Mucosa of descending colon (tissue), 3 donors: ENCODE measurements around the gene PIGV. TPM values are rescaled to one million over a fixed set of nuclear protein-coding genes. Genes with fewer than 3 reads are reported as not detected.

Experiments
- ATAC-seq: fragments of 200-7000 bp; cut with Tn5 transposase; one replicate; pipeline ENCODE4 v1.9.1; 2020; ENCODE audit warnings: mild to moderate bottlenecking, moderate library complexity
- DNase-seq, 3 donors: peaks; one replicate each; pipeline ENCODE4 v3.0.0-alpha.2; 2020
- H3K36me3 ChIP-seq: fragments of 200-600 bp; one replicate; pipeline ENCODE4 v1.8.0; 2021; ENCODE audit warnings: low read depth, mild to moderate bottlenecking
- H3K4me1 ChIP-seq: fragments of 200-600 bp; one replicate; pipeline ENCODE4 v1.8.0; 2021; ENCODE audit warnings: low read depth, mild to moderate bottlenecking
- H3K4me3 ChIP-seq: fragments of 200-600 bp; one replicate; pipeline ENCODE4 v1.8.0; 2021; ENCODE audit warnings: mild to moderate bottlenecking
- H3K9me3 ChIP-seq: fragments of 200-600 bp; one replicate; pipeline ENCODE4 v1.8.0; 2021; ENCODE audit warnings: mild to moderate bottlenecking
- CTCF ChIP-seq: fragments of 200-600 bp; IDR thresholded peaks from one replicate; pipeline ENCODE4 v1.8.0; 2022; ENCODE audit warnings: antibody characterized with exemption, mild to moderate bottlenecking
- intact Hi-C, 2 donors: fragments of 100-400 bp; cut with DNase I in 1 of 2; cut with micrococcal nuclease in 1 of 2; formaldehyde crosslinking; loops; one replicate each; pipeline versions ENCODE4 v1.11.0 to v1.11.1; 2022; cut with DNase I, micrococcal nuclease
- long read RNA-seq, 2 donors: library from polyadenylated mRNA; unstranded; transcript quantifications; one replicate each; pipeline ENCODE4 v2.0.0, GENCODE V29; 2019 to 2021
- total RNA-seq, 3 donors: library from RNA; stranded (reverse); fragmentation: NEBNext Ultra II Directional in 2 of 3; extraction: Animal tissue kit (Norgen Biotek cat#: 25700) in 2 of 3; gene quantifications; one replicate each; pipeline versions ENCODE4 v1.2.1 to v1.2.4, GENCODE V29; 2021 to 2023
- donor health status: DM: no; HTN: no; CAD: no; lungs with moderate emphysema.
- donor health status: DM: no; HTN: no; CAD: no.
- donor health status: DM: no; HTN: yes; CAD: no.

Gene PIGV
- 10 to 100 TPM; 16.5 to 22.3 (median 17.5) TPM for total RNA-seq
- long read RNA-seq, donor 1, transcript PIGV-201 (4 exons, 2,367 nt) = major isoform, 13 of 36 reads
- long read RNA-seq, donor 1, partial matches to known transcripts = 3 of 36 reads
- long read RNA-seq, donor 1, other reads (novel, unspliced or antisense) = 16 of 36 reads
- long read RNA-seq, donor 2, partial matches to known transcripts = 1 of 16 reads
- long read RNA-seq, donor 2, other reads (novel, unspliced or antisense) = 9 of 16 reads

GRCh38 chr1:26787706-26788514 lies at the start of gene PIGV:
TSS of gene PIGV (plus strand) at chr1:26787950. CDS start at chr1:26790816, 2,866 bp downstream.
- peak within 1 kb of the TSS; percentile 64 for H3K4me3 ChIP-seq
- ATAC-seq (peak; percentile 89), DNase-seq (peak; percentile 91 to 93 (median 93))
- H3K9me3 ChIP-seq = no peaks in the 10 kb centered on the region
- intact Hi-C loops = loop anchor here (5.0 to 10.0 kb wide), 3 partner anchors 93 to 186 kb away; partner anchors contain the start of gene ARID1A (in 1 of the 2)
- no peak for TF ChIP-seq CTCF
- H3K36me3 ChIP-seq = no peaks in the 10 kb centered on the region
- peaks cover 47% of the 10 kb centered on the region for H3K4me1 ChIP-seq

DNA sequence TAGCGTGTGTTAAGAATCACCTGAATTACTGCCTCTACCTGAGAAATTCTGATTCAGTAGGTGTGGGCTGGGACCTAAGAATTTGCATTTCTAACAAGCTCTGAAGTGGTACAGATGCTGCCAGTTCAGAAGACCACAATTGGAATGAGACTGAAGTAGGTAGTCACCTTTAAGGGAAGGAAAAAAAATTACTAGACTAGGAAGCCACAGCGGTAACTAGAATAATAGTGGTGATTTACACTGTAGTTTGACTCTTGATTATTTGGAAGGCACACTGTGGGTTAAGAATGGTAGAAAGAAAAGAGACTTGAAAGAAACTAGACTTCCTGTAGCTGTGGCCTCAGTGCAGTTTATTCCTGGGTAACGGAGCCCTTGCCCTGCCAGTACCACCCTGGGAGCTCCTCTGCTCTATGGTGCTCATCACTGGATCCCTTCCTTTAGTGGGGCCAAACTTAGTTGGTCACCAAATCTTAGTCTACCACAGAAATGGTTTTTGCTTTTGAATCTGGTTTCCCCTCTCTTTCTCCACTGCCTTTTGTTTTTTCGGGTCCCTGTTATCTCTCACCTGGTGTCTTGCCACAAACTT lies 48.3 kb upstream of the PIGV start:
- Histone ChIP-seq H3K4me3 (no peak overlapping the region), H3K4me1 (peaks cover 31% of the 10 kb centered on the region), H3K36me3 (peaks cover 5% of the 10 kb centered on the region), H3K9me3 (no peaks in the 10 kb centered on the region)
- ATAC-seq (no peak), DNase-seq (no peak)
- intact Hi-C loops = no loop called here
- TF ChIP-seq CTCF = no peak

DNA sequence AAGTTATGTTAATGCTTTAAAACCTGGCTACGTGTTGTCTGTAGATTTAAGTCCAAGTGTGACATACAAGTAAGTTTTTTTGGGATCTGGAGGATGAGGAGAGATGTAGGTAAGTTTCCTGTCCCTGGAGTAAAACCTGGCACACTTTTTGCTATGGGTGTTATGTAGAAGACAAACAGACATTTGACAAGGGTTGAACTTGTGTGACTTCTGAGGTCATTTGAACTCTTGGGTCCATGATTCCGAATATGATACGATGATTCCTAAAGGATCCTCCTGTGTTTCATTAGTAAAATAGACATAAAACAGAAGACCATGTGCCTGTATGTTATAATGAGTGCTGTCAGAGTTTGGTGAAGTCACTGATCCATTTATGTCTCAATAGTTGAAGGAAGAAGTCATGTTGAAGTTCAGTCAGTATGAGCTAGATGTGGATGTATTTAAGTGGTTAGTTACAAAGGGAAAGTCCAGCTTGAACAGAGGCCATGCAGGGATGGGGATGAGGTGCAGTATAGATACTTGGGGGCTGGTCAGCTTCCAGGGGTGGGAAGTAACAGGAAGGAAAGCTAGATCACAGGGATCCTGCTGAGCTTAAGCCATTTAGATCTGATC lies 47.6 kb upstream of the PIGV start:
- intact Hi-C loops = no loop called here
- Histone ChIP-seq H3K36me3 (peaks cover 5% of the 10 kb centered on the region), H3K4me3 (no peak overlapping the region), H3K9me3 (no peaks in the 10 kb centered on the region), H3K4me1 (peaks cover 37% of the 10 kb centered on the region)
- no peak for ATAC-seq
- TF ChIP-seq CTCF = no peak
- no peak for DNase-seq

DNA sequence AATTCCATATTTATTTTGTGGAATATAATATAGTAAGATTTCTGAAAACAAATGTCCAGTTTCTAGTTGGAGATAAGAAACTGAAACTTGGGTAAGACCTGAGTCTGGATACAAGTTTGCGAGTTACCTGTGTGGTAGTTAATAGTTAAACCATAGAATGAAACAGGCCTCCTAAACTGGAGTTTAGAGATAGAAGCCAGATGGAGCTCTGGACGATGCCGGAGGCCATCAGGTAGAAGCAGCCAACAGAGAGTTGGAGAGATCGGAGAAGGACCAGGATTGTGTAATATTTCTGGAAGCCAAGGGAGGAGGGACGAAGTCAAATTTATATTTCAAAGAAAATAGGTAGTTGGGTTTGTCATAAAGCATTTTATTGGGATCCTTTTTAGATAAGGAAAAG lies 46.8 kb upstream of the PIGV start:
- H3K9me3 ChIP-seq = no peaks in the 10 kb centered on the region
- TF ChIP-seq CTCF = no peak
- peak; percentile 44 for ATAC-seq
- H3K4me1 ChIP-seq = peaks cover 34% of the 10 kb centered on the region
- no peak for DNase-seq
- H3K36me3 ChIP-seq = peaks cover 5% of the 10 kb centered on the region
- intact Hi-C loops = no loop called here
- no peak overlapping the region for H3K4me3 ChIP-seq

GRCh38 chr1:26743426-26744059 lies 44.2 kb upstream of the PIGV start:
- intact Hi-C loops = no loop called here
- DNase-seq = no peak
- H3K4me1 ChIP-seq = peaks cover 34% of the 10 kb centered on the region
- peaks cover 5% of the 10 kb centered on the region for H3K36me3 ChIP-seq
- no peak overlapping the region for H3K4me3 ChIP-seq
- no peaks in the 10 kb centered on the region for H3K9me3 ChIP-seq
- ATAC-seq = no peak
- TF ChIP-seq CTCF = no peak
